GM23338 (cell line): Measurements from ENCODE around the gene RBM42. TPM values are rescaled to one million over a fixed set of nuclear protein-coding genes. Genes with fewer than 3 reads are reported as not detected.
A peak's percentile ranks its signal among the peaks of the same experiment; 100 is the strongest.

Experiments
- ATAC-seq: fragments of 200-7000 bp; cut with Tn5 transposase; 3 replicates; pipeline ENCODE4 v1.9.1; 2020
- DNase-seq: peaks from one replicate; pipeline ENCODE4 v3.0.0-alpha.2; 2015; ENCODE audit warnings: low spot score
- H2AFZ ChIP-seq: fragments of 200-600 bp; sonication (generic); 2 replicates; pipeline ENCODE4 v1.8.0; 2016; ENCODE audit warnings: antibody characterized with exemption, mild to moderate bottlenecking, moderate library complexity
- H3F3A ChIP-seq: fragments of 200-600 bp; sonication (generic); replicated peaks from 2 replicates; pipeline ENCODE4 v1.8.0; 2017; ENCODE audit warnings: antibody characterized with exemption, mixed run types, low read depth
- H3K27ac ChIP-seq: fragments of 200-600 bp; sonication (generic); 2 replicates; pipeline ENCODE4 v1.6.1; 2016; ENCODE audit warnings: low read depth
- H3K27me3 ChIP-seq: fragments of 200-600 bp; sonication (generic); 2 replicates; pipeline ENCODE4 v1.8.0; 2016; ENCODE audit warnings: mild to moderate bottlenecking, mixed run types, moderate library complexity; ENCODE audit not compliant: insufficient read depth
- H3K36me3 ChIP-seq: fragments of 200-600 bp; sonication (generic); 2 replicates; pipeline ENCODE4 v1.8.0; 2016; ENCODE audit warnings: mild to moderate bottlenecking; ENCODE audit not compliant: insufficient read depth
- H3K4me1 ChIP-seq: fragments of 200-600 bp; sonication (generic); 2 replicates; pipeline ENCODE4 v1.8.0; 2016; ENCODE audit warnings: mild to moderate bottlenecking, moderate library complexity; ENCODE audit not compliant: insufficient read depth
- H3K4me2 ChIP-seq: fragments of 200-600 bp; sonication (generic); 2 replicates; pipeline ENCODE4 v1.7.1; 2017; ENCODE audit warnings: mixed run types
- H3K4me3 ChIP-seq: fragments of 200-600 bp; sonication (generic); 2 replicates; pipeline ENCODE4 v1.6.1; 2016; ENCODE audit warnings: mixed run types
- H3K79me2 ChIP-seq: fragments of 200-600 bp; sonication (generic); replicated peaks from 2 replicates; pipeline ENCODE4 v1.8.0; 2017; ENCODE audit warnings: mild to moderate bottlenecking; ENCODE audit not compliant: insufficient read depth
- H3K9me2 ChIP-seq: fragments of 200-600 bp; sonication (generic); 2 replicates; pipeline ENCODE4 v1.8.0; 2017; ENCODE audit not compliant: insufficient read depth
- H4K20me1 ChIP-seq: fragments of 200-600 bp; sonication (generic); replicated peaks from 2 replicates; pipeline ENCODE4 v1.8.0; 2017; ENCODE audit warnings: mild to moderate bottlenecking; ENCODE audit not compliant: insufficient read depth
- H3K27ac Mint-ChIP-seq: 2 replicates; pipeline ENCODE4 v1.8.0; 2020; ENCODE audit warnings: inconsistent platforms, mild to moderate bottlenecking, moderate library complexity, mixed read lengths
- H3K27me3 Mint-ChIP-seq: 3 replicates; pipeline ENCODE4 v1.8.0; 2022; ENCODE audit warnings: low read depth, mild to moderate bottlenecking, moderate library complexity, mixed read lengths, inconsistent platforms; ENCODE audit not compliant: insufficient read depth, poor library complexity
- H3K36me3 Mint-ChIP-seq: 3 replicates; pipeline ENCODE4 v1.8.0; 2021; ENCODE audit warnings: low read depth, mild to moderate bottlenecking, inconsistent platforms, moderate library complexity, mixed read lengths
- H3K4me1 Mint-ChIP-seq: 3 replicates; pipeline ENCODE4 v1.8.0; 2020; ENCODE audit warnings: mild to moderate bottlenecking, inconsistent platforms, mixed read lengths
- H3K4me3 Mint-ChIP-seq: 3 replicates; pipeline ENCODE4 v1.8.0; 2021; ENCODE audit warnings: moderate library complexity, mild to moderate bottlenecking, inconsistent platforms, mixed read lengths
- H3K9me3 Mint-ChIP-seq: 3 replicates; pipeline ENCODE4 v1.8.0; 2020; ENCODE audit warnings: moderate library complexity, mild to moderate bottlenecking, inconsistent platforms, mixed read lengths
- CREB1 ChIP-seq: fragments of 250-450 bp; sonication (Bioruptor Pico); IDR thresholded peaks from 2 replicates; pipeline ENCODE4 v1.5.0; 2020; ENCODE audit warnings: low read depth, mild to moderate bottlenecking, moderate library complexity
- EZH2 ChIP-seq: fragments of 200-600 bp; sonication (generic); IDR thresholded peaks from one replicate; pipeline ENCODE4 v1.8.0; 2017; ENCODE audit warnings: antibody characterized with exemption, mild to moderate bottlenecking, low read depth; ENCODE audit not compliant: unreplicated experiment
- EZH2phosphoT487 ChIP-seq: fragments of 200-600 bp; sonication (generic); IDR thresholded peaks from one replicate; pipeline ENCODE4 v1.8.1; 2018; ENCODE audit warnings: antibody characterized with exemption; ENCODE audit not compliant: unreplicated experiment
- JUNB ChIP-seq: IDR thresholded peaks from one replicate; pipeline ENCODE4 v1.6.1; 2016; ENCODE audit warnings: antibody characterized with exemption; ENCODE audit not compliant: unreplicated experiment
- NANOG ChIP-seq: IDR thresholded peaks from 2 replicates; pipeline ENCODE4 v1.6.1; 2016; ENCODE audit warnings: antibody characterized with exemption, borderline replicate concordance
- ZNF331 ChIP-seq: fragments of 250-450 bp; sonication (Bioruptor Pico); IDR thresholded peaks from 2 replicates; pipeline ENCODE4 v1.5.0; 2020; ENCODE audit warnings: low read depth, mild to moderate bottlenecking, moderate library complexity
- polyA plus RNA-seq: library from polyadenylated mRNA; unstranded; fragments of >200 nt; fragmentation: Nextera tagmentation; extraction: Ambion mirVana; gene quantifications from 2 replicates; pipeline ENCODE4 v1.2.1, GENCODE V29; 2016
- total RNA-seq: library from RNA; depleted of rRNA; stranded (reverse); fragments of >200 nt; shearing (Covaris generic); gene quantifications from 2 replicates; pipeline ENCODE4 v1.2.3, GENCODE V29; 2014
- TF ChIP-seq, protein P1 (sequence below): IDR thresholded peaks from one replicate; pipeline ENCODE4 v1.6.1; 2018; ENCODE audit warnings: antibody characterized with exemption; ENCODE audit not compliant: unreplicated experiment
- TF ChIP-seq, protein P2 (sequence below): fragments of 250-450 bp; sonication (Bioruptor Pico); IDR thresholded peaks from 2 replicates; pipeline ENCODE4 v1.5.0; 2020; ENCODE audit warnings: mild to moderate bottlenecking, moderate library complexity

RBM42 gene
- total and polyA plus RNA-seq, 2 experiments from 2014 or later = 74.7 to 82.9 TPM

DNA sequence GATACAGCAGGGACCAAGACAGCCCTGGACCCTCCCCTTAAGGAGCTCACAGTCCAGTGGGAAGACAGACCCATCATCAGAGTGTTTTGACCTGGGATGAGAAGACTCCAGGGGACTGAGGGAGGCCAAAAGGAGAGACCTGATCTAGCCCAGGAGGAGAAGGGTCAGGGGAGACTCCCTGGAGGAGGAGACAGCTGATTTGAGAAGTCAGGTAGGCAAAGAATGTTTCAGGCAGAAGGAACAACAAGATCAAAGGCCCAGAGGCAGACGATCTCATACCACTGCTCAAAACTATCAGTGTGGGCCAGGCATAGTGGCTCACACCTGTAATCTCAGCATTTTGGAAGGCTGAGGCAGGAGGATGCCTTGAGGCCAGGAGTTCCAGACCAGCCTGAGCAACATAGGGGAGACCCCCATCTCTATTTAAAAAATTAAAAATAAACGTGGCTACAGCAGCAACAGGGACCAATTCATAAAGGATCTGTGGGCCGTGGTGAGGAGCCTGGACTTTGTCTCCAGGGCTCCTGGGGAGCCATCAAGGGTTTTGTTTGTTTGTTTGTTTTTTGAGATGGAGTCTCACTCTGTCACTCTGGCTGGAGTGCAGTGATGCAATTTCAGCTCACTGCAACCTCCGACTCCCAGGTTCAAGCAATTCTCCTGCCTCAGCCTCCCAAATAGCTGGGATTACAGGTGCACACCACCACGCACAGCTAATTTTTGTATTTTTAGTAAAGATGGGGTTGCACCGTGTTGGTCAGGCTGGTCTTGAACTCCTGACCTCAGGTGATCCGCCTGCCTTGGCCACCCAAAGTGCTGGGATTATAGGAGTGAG is 17.1 kb downstream of the RBM42 start:
- ATAC-seq (no peak), DNase-seq (peak; percentile 29)
- peak overlapping the region; percentile 83; the same call in 1 of the 3 replicates for H3K4me3 Mint-ChIP-seq
- Histone ChIP-seq H3K4me1 (peaks cover 24% of the 10 kb centered on the region), H3F3A (0 out of 2 replicates have a peak, but pooled peaks cover 12% of the 10 kb centered on the region), H3K27me3 (peaks cover 27% of the 10 kb centered on the region; the same call in 1 of the 2 replicates), H2AFZ (peak overlapping the region; percentile 81; the same call in 1 of the 2 replicates), H3K9me2 (no peaks in the 10 kb centered on the region), H4K20me1 (peaks cover 3% of the 10 kb centered on the region; the same call in 1 of the 2 replicates), H3K36me3 (no peaks in the 10 kb centered on the region), H3K4me3 (peak overlapping the region; percentile 78), H3K4me2 (peak overlapping the region; percentile 95), H3K79me2 (peaks cover 21% of the 10 kb centered on the region), H3K27ac (no peak overlapping the region)
- peaks cover 1% of the 10 kb centered on the region for H3K36me3 Mint-ChIP-seq
- peaks cover 29% of the 10 kb centered on the region for H3K4me1 Mint-ChIP-seq
- no peak for TF ChIP-seq CREB1 (CRISPR knock-in tag)
- no peak for TF ChIP-seq EZH2phosphoT487
- no peak for TF ChIP-seq JUNB
- TF ChIP-seq, protein P1, sequence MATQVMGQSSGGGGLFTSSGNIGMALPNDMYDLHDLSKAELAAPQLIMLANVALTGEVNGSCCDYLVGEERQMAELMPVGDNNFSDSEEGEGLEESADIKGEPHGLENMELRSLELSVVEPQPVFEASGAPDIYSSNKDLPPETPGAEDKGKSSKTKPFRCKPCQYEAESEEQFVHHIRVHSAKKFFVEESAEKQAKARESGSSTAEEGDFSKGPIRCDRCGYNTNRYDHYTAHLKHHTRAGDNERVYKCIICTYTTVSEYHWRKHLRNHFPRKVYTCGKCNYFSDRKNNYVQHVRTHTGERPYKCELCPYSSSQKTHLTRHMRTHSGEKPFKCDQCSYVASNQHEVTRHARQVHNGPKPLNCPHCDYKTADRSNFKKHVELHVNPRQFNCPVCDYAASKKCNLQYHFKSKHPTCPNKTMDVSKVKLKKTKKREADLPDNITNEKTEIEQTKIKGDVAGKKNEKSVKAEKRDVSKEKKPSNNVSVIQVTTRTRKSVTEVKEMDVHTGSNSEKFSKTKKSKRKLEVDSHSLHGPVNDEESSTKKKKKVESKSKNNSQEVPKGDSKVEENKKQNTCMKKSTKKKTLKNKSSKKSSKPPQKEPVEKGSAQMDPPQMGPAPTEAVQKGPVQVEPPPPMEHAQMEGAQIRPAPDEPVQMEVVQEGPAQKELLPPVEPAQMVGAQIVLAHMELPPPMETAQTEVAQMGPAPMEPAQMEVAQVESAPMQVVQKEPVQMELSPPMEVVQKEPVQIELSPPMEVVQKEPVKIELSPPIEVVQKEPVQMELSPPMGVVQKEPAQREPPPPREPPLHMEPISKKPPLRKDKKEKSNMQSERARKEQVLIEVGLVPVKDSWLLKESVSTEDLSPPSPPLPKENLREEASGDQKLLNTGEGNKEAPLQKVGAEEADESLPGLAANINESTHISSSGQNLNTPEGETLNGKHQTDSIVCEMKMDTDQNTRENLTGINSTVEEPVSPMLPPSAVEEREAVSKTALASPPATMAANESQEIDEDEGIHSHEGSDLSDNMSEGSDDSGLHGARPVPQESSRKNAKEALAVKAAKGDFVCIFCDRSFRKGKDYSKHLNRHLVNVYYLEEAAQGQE = no peak
- no peak for TF ChIP-seq NANOG
- TF ChIP-seq ZNF331 (CRISPR knock-in tag) = no peak
- TF ChIP-seq, protein P2, sequence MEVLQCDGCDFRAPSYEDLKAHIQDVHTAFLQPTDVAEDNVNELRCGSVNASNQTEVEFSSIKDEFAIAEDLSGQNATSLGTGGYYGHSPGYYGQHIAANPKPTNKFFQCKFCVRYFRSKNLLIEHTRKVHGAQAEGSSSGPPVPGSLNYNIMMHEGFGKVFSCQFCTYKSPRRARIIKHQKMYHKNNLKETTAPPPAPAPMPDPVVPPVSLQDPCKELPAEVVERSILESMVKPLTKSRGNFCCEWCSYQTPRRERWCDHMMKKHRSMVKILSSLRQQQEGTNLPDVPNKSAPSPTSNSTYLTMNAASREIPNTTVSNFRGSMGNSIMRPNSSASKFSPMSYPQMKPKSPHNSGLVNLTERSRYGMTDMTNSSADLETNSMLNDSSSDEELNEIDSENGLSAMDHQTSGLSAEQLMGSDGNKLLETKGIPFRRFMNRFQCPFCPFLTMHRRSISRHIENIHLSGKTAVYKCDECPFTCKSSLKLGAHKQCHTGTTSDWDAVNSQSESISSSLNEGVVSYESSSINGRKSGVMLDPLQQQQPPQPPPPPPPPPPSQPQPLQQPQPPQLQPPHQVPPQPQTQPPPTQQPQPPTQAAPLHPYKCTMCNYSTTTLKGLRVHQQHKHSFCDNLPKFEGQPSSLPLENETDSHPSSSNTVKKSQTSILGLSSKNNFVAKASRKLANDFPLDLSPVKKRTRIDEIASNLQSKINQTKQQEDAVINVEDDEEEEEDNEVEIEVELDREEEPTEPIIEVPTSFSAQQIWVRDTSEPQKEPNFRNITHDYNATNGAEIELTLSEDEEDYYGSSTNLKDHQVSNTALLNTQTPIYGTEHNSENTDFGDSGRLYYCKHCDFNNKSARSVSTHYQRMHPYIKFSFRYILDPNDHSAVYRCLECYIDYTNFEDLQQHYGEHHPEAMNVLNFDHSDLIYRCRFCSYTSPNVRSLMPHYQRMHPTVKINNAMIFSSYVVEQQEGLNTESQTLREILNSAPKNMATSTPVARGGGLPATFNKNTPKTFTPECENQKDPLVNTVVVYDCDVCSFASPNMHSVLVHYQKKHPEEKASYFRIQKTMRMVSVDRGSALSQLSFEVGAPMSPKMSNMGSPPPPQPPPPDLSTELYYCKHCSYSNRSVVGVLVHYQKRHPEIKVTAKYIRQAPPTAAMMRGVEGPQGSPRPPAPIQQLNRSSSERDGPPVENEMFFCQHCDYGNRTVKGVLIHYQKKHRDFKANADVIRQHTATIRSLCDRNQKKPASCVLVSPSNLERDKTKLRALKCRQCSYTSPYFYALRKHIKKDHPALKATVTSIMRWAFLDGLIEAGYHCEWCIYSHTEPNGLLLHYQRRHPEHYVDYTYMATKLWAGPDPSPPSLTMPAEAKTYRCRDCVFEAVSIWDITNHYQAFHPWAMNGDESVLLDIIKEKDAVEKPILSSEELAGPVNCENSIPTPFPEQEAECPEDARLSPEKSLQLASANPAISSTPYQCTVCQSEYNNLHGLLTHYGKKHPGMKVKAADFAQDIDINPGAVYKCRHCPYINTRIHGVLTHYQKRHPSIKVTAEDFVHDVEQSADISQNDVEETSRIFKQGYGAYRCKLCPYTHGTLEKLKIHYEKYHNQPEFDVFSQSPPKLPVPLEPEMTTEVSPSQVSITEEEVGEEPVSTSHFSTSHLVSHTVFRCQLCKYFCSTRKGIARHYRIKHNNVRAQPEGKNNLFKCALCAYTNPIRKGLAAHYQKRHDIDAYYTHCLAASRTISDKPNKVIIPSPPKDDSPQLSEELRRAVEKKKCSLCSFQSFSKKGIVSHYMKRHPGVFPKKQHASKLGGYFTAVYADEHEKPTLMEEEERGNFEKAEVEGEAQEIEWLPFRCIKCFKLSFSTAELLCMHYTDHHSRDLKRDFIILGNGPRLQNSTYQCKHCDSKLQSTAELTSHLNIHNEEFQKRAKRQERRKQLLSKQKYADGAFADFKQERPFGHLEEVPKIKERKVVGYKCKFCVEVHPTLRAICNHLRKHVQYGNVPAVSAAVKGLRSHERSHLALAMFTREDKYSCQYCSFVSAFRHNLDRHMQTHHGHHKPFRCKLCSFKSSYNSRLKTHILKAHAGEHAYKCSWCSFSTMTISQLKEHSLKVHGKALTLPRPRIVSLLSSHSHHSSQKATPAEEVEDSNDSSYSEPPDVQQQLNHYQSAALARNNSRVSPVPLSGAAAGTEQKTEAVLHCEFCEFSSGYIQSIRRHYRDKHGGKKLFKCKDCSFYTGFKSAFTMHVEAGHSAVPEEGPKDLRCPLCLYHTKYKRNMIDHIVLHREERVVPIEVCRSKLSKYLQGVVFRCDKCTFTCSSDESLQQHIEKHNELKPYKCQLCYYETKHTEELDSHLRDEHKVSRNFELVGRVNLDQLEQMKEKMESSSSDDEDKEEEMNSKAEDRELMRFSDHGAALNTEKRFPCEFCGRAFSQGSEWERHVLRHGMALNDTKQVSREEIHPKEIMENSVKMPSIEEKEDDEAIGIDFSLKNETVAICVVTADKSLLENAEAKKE = no peak
- no peak for TF ChIP-seq EZH2
- peaks cover 30% of the 10 kb centered on the region for H3K27me3 Mint-ChIP-seq
- no peaks in the 10 kb centered on the region for H3K9me3 Mint-ChIP-seq
- H3K27ac Mint-ChIP-seq = no peak overlapping the region
